HepG2 (cell line): Measurements from ENCODE around the gene ALDH3B2. TPM values are rescaled to one million over a fixed set of nuclear protein-coding genes. Genes with fewer than 3 reads are reported as not detected.

ENCODE experiments used
- CEBPB ChIP-seq: IDR thresholded peaks from 2 replicates; pipeline ENCODE4 v1.6.1; 2011; ENCODE audit warnings: low read depth, low read length, improper control_type of control experiment, borderline replicate concordance
- CREM ChIP-seq, 2 experiments: sonication (generic) in 1 of 2; formaldehyde crosslinking in 1 of 2; IDR thresholded peaks; 2 replicates each; pipeline versions ENCODE4 v1.4.0 to v1.6.1; 2016 to 2020; ENCODE audit warnings: antibody characterized with exemption in 1 of 2, mild to moderate bottlenecking in 1 of 2, missing genetic modification reagents in 1 of 2
- EP300 ChIP-seq, 3 experiments: sonication (generic) in 1 of 3; formaldehyde crosslinking in 1 of 3; IDR thresholded peaks; 2 replicates each; pipeline versions ENCODE4 v1.5.1 to v1.6.1; 2011 to 2020; ENCODE audit warnings: low read depth in 2 of 3, low read length in 2 of 3, borderline replicate concordance in 1 of 3, improper control_type of control experiment in 1 of 3, mild to moderate bottlenecking in 1 of 3, missing genetic modification reagents in 1 of 3, moderate library complexity in 1 of 3
- FLYWCH1 ChIP-seq: sonication (generic); formaldehyde crosslinking; IDR thresholded peaks from 2 replicates; pipeline ENCODE4 v1.8.1; 2023; ENCODE audit warnings: mild to moderate bottlenecking, missing genetic modification reagents
- NR0B2 ChIP-seq: sonication (generic); formaldehyde crosslinking; IDR thresholded peaks from 2 replicates; pipeline ENCODE4 v1.4.0; 2020; ENCODE audit warnings: mild to moderate bottlenecking, missing genetic modification reagents
- NR2F1 ChIP-seq, 2 experiments: fragments of 450-650 bp in 1 of 2; formaldehyde crosslinking in 1 of 2; IDR thresholded peaks; 2 replicates each; pipeline versions ENCODE4 v1.5.0 to v1.6.1; 2016 to 2020; ENCODE audit warnings: mild to moderate bottlenecking in 1 of 2, missing compliant biosample characterization in 1 of 2, missing genetic modification reagents in 1 of 2, moderate library complexity in 1 of 2
- RBAK ChIP-seq: sonication (generic); formaldehyde crosslinking; IDR thresholded peaks from 2 replicates; pipeline ENCODE4 v1.5.1; 2020; ENCODE audit warnings: mild to moderate bottlenecking, missing genetic modification reagents
- TARDBP ChIP-seq: sonication (generic); formaldehyde crosslinking; IDR thresholded peaks from 2 replicates; pipeline ENCODE4 v1.8.0; 2022; ENCODE audit warnings: mild to moderate bottlenecking, missing genetic modification reagents
- THAP11 ChIP-seq: IDR thresholded peaks from 2 replicates; pipeline ENCODE4 v1.6.1; 2016; ENCODE audit warnings: missing biosample characterization, missing genetic modification reagents
- ZMYM4 ChIP-seq: sonication (generic); formaldehyde crosslinking; IDR thresholded peaks from 2 replicates; pipeline ENCODE4 v1.8.1; 2023; ENCODE audit warnings: mild to moderate bottlenecking, missing genetic modification reagents
- ZNF629 ChIP-seq: sonication (generic); formaldehyde crosslinking; conservative IDR thresholded peaks from 2 replicates; pipeline ENCODE4 v1.5.0; 2020; ENCODE audit warnings: missing genetic modification reagents
- polyA plus RNA-seq, 8 experiments: library from polyadenylated mRNA; depleted of rRNA in 3 of 8; stranded (reverse) in 7 of 8; unstranded in 1 of 8; fragments of >200 nt; fragmentation: Illumina TruSeq in 4 of 8; extraction: Trizol in 4 of 8; gene quantifications; 2 replicates each; pipeline versions ENCODE4 v1.2.1 to v1.2.3, GENCODE V29; 2011 to 2016; ENCODE audit warnings: low read depth in 4 of 8, missing spikeins in 1 of 8, mixed read lengths in 1 of 8; ENCODE audit not compliant: insufficient read depth in 1 of 8
- total RNA-seq, 5 experiments: library from RNA; depleted of rRNA; stranded (reverse); fragments of >200 nt; fragmentation: Illumina TruSeq; extraction: Trizol; gene quantifications; 2 replicates each; pipeline ENCODE4 v1.2.3, GENCODE V29; 2016; ENCODE audit warnings: low read depth in 1 of 5
- TF ChIP-seq, protein P1 (sequence below): sonication (generic); formaldehyde crosslinking; IDR thresholded peaks from 2 replicates; pipeline ENCODE4 v1.4.0; 2020; ENCODE audit warnings: missing genetic modification reagents, borderline replicate concordance
- TF ChIP-seq, protein P2 (sequence below): IDR thresholded peaks from 2 replicates; pipeline ENCODE4 v1.4.0; 2020; ENCODE audit warnings: mild to moderate bottlenecking, missing genetic modification reagents
- TF ChIP-seq, protein P3 (sequence below): sonication (generic); formaldehyde crosslinking; IDR thresholded peaks from 2 replicates; pipeline ENCODE4 v1.5.0; 2020; ENCODE audit warnings: mild to moderate bottlenecking, missing genetic modification reagents, borderline replicate concordance
- TF ChIP-seq, protein P4 (sequence below): sonication (generic); formaldehyde crosslinking; IDR thresholded peaks from 2 replicates; pipeline ENCODE4 v1.4.0; 2020; ENCODE audit warnings: missing genetic modification reagents

ALDH3B2 gene
- total and polyA plus RNA-seq, 2 of the 13 experiments (the other 11 are each of a cell fraction or from before 2014, with no cell fraction given): not detected

- TF ChIP-seq CREM (IDR thresholded peaks at IDR 0.05): 0 out of 2 replicates have a peak, but pooled peaks have one; percentile 16
- TF ChIP-seq CREM (CRISPR knock-in tag; IDR thresholded peaks at IDR 0.05): no peak
- TF ChIP-seq NR2F1 (CRISPR knock-in tag; IDR thresholded peaks at IDR 0.05): 0 out of 4 replicates have a peak, but pooled peaks of 1 of the 2 experiments have one; percentile 17
- TF ChIP-seq ZNF629 (CRISPR knock-in tag): peak; percentile 40; the same call in 1 of the 2 replicates
- TF ChIP-seq, protein P1, sequence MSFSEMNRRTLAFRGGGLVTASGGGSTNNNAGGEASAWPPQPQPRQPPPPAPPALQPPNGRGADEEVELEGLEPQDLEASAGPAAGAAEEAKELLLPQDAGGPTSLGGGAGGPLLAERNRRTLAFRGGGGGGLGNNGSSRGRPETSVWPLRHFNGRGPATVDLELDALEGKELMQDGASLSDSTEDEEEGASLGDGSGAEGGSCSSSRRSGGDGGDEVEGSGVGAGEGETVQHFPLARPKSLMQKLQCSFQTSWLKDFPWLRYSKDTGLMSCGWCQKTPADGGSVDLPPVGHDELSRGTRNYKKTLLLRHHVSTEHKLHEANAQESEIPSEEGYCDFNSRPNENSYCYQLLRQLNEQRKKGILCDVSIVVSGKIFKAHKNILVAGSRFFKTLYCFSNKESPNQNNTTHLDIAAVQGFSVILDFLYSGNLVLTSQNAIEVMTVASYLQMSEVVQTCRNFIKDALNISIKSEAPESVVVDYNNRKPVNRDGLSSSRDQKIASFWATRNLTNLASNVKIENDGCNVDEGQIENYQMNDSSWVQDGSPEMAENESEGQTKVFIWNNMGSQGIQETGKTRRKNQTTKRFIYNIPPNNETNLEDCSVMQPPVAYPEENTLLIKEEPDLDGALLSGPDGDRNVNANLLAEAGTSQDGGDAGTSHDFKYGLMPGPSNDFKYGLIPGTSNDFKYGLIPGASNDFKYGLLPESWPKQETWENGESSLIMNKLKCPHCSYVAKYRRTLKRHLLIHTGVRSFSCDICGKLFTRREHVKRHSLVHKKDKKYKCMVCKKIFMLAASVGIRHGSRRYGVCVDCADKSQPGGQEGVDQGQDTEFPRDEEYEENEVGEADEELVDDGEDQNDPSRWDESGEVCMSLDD (CRISPR knock-in tag): 0 out of 2 replicates have a peak, but pooled peaks have one; percentile 53
- TF ChIP-seq, protein P2, sequence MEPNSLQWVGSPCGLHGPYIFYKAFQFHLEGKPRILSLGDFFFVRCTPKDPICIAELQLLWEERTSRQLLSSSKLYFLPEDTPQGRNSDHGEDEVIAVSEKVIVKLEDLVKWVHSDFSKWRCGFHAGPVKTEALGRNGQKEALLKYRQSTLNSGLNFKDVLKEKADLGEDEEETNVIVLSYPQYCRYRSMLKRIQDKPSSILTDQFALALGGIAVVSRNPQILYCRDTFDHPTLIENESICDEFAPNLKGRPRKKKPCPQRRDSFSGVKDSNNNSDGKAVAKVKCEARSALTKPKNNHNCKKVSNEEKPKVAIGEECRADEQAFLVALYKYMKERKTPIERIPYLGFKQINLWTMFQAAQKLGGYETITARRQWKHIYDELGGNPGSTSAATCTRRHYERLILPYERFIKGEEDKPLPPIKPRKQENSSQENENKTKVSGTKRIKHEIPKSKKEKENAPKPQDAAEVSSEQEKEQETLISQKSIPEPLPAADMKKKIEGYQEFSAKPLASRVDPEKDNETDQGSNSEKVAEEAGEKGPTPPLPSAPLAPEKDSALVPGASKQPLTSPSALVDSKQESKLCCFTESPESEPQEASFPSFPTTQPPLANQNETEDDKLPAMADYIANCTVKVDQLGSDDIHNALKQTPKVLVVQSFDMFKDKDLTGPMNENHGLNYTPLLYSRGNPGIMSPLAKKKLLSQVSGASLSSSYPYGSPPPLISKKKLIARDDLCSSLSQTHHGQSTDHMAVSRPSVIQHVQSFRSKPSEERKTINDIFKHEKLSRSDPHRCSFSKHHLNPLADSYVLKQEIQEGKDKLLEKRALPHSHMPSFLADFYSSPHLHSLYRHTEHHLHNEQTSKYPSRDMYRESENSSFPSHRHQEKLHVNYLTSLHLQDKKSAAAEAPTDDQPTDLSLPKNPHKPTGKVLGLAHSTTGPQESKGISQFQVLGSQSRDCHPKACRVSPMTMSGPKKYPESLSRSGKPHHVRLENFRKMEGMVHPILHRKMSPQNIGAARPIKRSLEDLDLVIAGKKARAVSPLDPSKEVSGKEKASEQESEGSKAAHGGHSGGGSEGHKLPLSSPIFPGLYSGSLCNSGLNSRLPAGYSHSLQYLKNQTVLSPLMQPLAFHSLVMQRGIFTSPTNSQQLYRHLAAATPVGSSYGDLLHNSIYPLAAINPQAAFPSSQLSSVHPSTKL (CRISPR knock-in tag): peak; percentile 64; the same call in 1 of the 2 replicates
- TF ChIP-seq, protein P3, sequence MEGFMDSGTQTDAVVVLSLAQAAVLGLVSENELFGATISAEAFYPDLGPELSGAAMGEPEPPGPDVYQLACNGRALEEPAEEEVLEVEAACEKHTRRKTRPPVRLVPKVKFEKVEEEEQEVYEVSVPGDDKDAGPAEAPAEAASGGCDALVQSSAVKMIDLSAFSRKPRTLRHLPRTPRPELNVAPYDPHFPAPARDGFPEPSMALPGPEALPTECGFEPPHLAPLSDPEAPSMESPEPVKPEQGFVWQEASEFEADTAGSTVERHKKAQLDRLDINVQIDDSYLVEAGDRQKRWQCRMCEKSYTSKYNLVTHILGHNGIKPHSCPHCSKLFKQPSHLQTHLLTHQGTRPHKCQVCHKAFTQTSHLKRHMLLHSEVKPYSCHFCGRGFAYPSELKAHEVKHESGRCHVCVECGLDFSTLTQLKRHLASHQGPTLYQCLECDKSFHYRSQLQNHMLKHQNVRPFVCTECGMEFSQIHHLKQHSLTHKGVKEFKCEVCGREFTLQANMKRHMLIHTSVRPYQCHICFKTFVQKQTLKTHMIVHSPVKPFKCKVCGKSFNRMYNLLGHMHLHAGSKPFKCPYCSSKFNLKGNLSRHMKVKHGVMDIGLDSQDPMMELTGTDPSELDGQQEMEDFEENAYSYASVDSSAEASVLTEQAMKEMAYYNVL (CRISPR knock-in tag): peak; percentile 23; the same call in 1 of the 2 replicates
- no peak for TF ChIP-seq NR0B2
- TF ChIP-seq ZMYM4 (CRISPR knock-in tag): 0 out of 2 replicates have a peak, but pooled peaks have one; percentile 37
- TF ChIP-seq FLYWCH1 (CRISPR knock-in tag): no peak
- peak; percentile 54 for TF ChIP-seq THAP11 (CRISPR knock-in tag)
- TF ChIP-seq CEBPB: peak; percentile 57; the same call in 1 of the 2 replicates
- TF ChIP-seq TARDBP (CRISPR knock-in tag): 0 out of 2 replicates have a peak, but pooled peaks have one; percentile 5
- TF ChIP-seq RBAK (CRISPR knock-in tag): peak; percentile 59; the same call in 1 of the 2 replicates
- peak in 1 of 2 experiments; percentile 61; a peak in 1 of 4 replicates for TF ChIP-seq EP300 (IDR thresholded peaks at IDR 0.05; ENCODE audit: low read depth in 2 of 2, low read length in 2 of 2)
- TF ChIP-seq EP300 (CRISPR knock-in tag; IDR thresholded peaks at IDR 0.05; ENCODE audit: borderline replicate concordance): no peak
- TF ChIP-seq, protein P4, sequence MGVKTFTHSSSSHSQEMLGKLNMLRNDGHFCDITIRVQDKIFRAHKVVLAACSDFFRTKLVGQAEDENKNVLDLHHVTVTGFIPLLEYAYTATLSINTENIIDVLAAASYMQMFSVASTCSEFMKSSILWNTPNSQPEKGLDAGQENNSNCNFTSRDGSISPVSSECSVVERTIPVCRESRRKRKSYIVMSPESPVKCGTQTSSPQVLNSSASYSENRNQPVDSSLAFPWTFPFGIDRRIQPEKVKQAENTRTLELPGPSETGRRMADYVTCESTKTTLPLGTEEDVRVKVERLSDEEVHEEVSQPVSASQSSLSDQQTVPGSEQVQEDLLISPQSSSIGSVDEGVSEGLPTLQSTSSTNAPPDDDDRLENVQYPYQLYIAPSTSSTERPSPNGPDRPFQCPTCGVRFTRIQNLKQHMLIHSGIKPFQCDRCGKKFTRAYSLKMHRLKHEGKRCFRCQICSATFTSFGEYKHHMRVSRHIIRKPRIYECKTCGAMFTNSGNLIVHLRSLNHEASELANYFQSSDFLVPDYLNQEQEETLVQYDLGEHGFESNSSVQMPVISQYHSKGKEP (CRISPR knock-in tag): no peak
Observed at GRCh38 chr11:67617243-67617953, 57.0 kb downstream of the ALDH3B2 start (continued).
